ENCODE data around the gene ACVR1B.

- TF ChIP-seq, protein P1, sequence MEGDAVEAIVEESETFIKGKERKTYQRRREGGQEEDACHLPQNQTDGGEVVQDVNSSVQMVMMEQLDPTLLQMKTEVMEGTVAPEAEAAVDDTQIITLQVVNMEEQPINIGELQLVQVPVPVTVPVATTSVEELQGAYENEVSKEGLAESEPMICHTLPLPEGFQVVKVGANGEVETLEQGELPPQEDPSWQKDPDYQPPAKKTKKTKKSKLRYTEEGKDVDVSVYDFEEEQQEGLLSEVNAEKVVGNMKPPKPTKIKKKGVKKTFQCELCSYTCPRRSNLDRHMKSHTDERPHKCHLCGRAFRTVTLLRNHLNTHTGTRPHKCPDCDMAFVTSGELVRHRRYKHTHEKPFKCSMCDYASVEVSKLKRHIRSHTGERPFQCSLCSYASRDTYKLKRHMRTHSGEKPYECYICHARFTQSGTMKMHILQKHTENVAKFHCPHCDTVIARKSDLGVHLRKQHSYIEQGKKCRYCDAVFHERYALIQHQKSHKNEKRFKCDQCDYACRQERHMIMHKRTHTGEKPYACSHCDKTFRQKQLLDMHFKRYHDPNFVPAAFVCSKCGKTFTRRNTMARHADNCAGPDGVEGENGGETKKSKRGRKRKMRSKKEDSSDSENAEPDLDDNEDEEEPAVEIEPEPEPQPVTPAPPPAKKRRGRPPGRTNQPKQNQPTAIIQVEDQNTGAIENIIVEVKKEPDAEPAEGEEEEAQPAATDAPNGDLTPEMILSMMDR (IDR thresholded peaks at IDR 0.05), result no peak
- TF ChIP-seq POLR2A (IDR thresholded peaks at IDR 0.05), result no peak
These were observed 62.3 kb downstream of the ACVR1B start for GRCh38 chr12:52013626-52014310.
